Erythroblast (primary cell): ENCODE measurements around the gene PQBP1.
"Not testable (repeated sequence)": the region's sequence is repeated elsewhere in the genome, so short reads cannot be mapped to it uniquely, and the experiment has no call there.

Source experiments
- DNase-seq, 2 experiments: peaks; one replicate each; lab custom pipeline; 2025; lab: John Stamatoyannopoulos, UW
- GATA1 ChIP-seq: IDR thresholded peaks from 2 replicates; pipeline ENCODE4 v1.6.1; 2011; ENCODE audit warnings: low read depth, mild to moderate bottlenecking, control low read depth, low read length, moderate library complexity
- POLR2A ChIP-seq: IDR thresholded peaks from 2 replicates; pipeline ENCODE4 v1.6.1; 2011; ENCODE audit warnings: mild to moderate bottlenecking, low read length

PQBP1 gene, protein sequence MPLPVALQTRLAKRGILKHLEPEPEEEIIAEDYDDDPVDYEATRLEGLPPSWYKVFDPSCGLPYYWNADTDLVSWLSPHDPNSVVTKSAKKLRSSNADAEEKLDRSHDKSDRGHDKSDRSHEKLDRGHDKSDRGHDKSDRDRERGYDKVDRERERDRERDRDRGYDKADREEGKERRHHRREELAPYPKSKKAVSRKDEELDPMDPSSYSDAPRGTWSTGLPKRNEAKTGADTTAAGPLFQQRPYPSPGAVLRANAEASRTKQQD

DNA sequence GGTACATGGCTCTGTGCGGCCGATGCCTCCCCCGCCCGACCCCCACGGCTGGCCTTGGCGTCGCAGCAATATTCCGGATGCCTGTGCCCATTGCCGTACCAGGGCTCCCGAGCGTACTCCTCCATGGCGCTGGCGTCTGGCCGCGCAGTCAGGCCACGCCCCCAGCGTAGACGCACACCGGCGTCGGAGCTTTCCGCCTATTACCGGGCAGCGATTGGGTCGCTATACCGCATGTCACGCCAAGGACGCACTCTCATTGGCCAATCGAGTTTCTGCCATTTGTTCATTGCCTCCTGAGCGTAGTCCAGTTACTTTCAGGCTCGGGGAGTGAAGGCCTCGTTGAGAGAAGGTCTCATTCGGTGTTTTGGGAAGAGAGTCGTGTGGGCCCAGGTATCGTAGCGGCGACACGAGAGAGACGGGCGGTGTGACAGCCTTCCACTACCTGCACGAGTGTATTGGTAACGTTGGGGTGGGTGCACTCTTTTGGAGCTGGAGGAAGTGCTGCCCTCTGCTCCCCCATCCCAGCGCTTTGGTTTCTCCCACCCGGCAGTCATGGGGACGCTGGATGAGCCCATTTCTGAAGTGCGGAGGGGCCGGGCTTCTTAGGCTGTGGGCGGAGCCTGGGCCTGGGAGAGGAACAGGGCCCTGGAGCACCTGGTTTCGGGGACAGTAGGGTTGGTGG is at the start of gene PQBP1, which contains the start of gene TIMM17B:
TSS of gene PQBP1 (plus strand) at position 306 of the 682 bp plus-strand sequence. CDS start 580 bp downstream, outside the sequence.
TSS of gene TIMM17B (minus strand) at position 144 of the 682 bp plus-strand sequence. CDS start at position 125, 19 bp downstream.
- peak; percentile 96 to 97 for DNase-seq
- TF ChIP-seq POLR2A (peak; percentile 94), GATA1 (no peak)

DNA sequence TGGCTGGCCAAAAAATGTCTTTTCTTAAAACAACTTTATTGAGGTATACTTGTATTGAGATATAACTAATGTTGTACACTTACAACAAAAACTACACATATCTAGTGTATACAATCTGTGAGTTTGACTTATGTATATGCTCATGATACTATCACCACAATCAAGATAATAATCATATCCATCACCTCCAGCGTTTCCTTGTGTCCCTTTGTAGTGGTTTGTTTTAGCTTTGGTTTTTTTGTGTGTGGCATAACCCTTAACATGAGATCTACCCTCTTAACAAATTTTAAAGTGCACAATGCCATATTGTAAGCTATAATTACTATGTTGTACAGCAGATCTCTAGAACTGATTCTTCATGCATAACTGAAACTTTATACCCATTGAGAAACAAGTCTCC is 48.9 kb upstream of the PQBP1 start:
- TF ChIP-seq GATA1, result no peak
- no peak for TF ChIP-seq POLR2A
- DNase-seq, result no peak

DNA sequence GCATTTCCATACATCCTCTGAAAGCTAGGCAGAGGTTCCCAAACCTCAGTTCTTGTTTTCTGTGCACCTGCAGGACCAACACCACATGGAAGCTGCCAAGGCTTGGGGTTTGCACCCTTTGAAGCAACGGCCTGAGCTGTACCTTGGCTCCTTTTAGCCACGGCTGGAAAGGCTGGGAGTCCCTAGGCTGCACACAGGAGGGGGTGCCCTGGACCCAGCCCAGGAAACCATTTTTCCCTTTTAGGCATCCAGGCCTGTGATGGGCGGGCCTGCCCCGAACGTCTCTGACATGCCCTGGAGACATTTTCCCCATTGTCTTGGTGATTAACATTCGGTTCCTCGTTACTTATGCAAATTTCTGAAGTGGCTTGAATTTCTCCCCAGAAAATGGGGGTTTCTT is 44.9 kb upstream of the PQBP1 start:
- TF ChIP-seq GATA1 (no peak), POLR2A (no peak)
- no peak for DNase-seq

DNA sequence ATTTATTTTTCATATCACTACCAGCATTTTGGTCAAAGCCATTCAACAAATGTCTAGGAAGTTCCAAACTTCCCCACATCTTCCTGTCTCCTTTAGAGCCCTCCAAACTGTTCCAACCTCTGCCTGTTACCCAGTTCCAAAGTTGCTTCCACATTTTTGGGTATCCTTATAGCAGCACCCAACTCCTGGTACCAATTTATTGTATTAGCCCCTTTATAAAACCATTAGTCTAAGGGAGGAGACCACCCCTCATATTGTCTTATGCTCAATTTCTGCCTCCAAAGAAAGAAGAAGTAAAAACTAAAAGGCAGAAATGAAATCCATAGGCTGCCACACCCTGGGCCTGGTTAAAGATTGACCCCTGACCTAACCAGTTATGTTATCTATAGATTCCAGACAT is 44.2 kb upstream of the PQBP1 start:
- DNase-seq, result not testable (repeated sequence)

DNA sequence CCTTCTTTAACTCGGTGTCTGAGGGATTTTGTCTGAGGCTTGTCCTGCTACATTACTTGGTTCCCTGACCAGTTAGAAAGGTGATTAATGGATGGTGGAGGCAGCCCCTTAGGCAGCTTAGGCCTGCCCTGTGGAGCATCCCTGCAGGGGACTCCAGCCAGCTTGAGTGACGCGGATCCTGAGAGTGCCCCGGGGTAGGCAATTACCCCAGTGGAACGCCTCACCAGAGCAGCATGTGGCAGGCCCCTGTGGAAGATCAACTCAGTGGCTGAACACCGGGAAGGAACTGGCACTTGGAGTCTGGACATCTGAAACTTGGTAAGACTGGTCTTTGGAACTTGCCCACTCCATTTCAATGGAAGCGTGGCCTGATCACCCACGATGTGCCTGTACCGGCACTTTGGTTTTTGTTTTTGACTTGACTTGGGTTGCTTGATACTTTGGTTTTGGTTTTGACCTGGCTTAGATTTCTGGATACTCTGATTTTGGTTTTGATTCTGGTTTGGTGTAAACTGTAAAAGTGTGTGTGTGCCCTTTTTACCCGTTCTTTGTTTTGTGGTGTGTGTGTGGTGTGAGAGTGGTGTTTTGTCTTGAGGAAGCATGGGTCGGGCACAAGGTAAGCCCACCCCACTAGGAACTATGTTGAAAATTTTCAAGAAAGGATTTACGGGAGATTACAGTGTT is 43.5 kb upstream of the PQBP1 start:
- DNase-seq, result not testable (repeated sequence)

DNA sequence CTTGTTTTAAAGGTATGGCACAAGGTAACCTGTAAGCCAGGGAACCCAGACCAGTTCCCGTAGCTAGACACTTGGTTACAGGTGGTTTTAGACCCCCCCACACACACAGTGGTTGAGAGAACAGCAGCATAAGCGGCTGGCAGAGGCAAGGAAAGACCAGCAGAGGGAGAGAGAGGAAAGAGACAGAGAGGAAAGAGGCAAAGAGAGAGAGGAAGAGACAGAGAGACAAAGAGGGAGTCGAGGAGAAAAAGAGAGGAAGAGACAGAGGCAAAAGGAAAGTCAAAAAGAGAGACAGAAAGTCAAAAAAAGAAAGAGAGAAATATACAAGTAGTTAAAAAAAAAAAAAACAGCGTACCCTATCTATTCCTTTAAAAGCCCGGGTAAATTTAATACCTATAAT is 42.8 kb upstream of the PQBP1 start:
- TF ChIP-seq GATA1 (no peak), POLR2A (no peak)
- peak in 1 of 2 experiments; percentile 1 for DNase-seq

DNA sequence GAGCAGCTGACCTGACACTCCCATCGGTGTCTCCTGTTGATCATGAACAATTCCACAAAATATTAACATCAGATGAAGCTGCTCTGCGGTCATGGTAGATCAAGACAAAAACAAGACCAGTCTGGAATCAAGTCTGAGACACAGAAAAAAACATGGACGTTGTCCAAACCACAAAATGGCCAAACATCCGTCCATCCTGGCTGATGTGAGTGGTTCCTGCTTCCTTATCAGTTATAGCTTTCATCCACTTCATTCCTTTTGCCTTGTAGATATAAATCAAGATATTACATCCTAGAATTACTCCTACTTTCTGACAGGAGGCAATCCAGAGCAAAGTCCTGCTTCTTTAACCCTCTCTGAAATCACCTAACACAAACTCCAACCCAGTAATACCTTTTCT is 33.5 kb upstream of the PQBP1 start:
- no peak for TF ChIP-seq POLR2A
- no peak for TF ChIP-seq GATA1
- no peak for DNase-seq

DNA sequence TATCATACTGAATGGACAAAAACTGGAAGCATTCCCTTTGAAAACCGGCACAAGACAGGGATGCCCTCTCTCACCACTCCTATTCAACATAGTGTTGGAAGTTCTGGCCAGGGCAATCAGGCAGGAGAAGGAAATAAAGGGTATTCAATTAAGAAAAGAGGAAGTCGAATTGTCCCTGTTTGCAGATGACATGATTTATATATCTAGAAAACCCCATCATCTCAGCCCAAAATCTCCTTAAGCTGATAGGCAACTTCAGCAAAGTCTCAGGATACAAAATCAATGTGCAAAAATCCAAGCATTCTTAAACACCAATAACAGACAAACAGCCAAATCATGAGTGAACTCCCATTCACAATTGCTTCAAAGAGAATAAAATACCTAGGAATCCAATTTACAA is 25.7 kb upstream of the PQBP1 start:
- DNase-seq, result not testable (repeated sequence)

DNA sequence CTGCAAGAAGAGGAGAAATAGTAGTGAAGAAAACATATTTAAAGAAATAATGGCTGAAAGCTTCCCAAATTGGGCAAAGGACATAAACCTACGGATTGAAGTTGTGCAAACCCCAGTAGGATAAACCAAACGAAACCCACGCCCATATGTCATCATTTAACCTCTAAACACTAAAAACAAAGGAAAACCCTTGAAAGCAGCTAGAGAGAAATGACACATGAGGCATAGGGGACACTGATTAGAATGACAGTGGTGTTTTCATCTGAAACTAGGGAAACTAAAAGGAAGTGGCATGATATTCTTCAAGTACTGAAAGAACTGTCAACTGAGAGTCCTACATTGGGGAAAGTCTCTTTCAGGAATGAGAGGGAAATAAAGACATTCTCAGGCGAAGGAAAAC is 20.8 kb upstream of the PQBP1 start:
- not testable (repeated sequence) for DNase-seq

DNA sequence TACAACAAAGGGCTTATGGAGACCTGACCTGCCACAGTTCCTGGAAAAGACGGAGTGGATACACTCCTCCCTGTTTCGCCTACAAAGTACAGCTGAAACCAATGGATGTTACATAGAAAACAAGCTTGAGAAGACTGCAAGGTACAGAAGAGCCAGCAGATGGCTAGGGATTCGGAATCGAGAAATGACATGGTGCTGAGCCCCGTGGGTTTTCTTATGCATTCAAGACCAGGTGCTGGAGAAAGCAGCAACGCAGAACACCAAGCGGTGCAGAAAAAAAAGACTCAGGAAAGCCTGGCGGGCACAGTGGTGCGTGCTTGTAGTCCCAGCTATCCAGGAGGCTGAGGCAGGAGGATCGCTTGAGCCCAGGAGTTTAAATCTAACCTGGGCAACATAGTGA is 14.0 kb upstream of the PQBP1 start:
- DNase-seq, result no peak

DNA sequence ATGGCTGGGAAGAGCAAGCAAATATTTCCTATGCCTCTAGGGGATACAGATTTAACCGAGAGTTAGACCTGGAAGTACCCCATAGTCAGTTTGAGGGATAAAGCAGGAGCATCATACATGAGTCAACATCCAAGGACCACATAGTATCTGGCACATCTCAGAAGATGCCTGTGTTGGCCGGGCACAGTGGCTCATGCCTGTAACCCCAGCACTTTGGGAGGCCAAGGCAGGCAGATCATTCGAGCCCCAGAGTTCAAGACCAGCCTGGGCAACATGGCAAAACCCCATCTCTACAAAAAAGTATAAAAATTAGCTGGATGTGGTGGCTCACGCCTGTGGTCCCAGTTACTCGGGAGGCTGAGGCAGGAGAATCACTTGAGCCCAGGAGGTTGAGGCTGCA is 11.1 kb upstream of the PQBP1 start:
- DNase-seq, result not testable (repeated sequence)

More for the DNA sequence above, 14.0 kb upstream of the PQBP1 start:
- TF ChIP-seq GATA1 (no peak), POLR2A (no peak)

DNA sequence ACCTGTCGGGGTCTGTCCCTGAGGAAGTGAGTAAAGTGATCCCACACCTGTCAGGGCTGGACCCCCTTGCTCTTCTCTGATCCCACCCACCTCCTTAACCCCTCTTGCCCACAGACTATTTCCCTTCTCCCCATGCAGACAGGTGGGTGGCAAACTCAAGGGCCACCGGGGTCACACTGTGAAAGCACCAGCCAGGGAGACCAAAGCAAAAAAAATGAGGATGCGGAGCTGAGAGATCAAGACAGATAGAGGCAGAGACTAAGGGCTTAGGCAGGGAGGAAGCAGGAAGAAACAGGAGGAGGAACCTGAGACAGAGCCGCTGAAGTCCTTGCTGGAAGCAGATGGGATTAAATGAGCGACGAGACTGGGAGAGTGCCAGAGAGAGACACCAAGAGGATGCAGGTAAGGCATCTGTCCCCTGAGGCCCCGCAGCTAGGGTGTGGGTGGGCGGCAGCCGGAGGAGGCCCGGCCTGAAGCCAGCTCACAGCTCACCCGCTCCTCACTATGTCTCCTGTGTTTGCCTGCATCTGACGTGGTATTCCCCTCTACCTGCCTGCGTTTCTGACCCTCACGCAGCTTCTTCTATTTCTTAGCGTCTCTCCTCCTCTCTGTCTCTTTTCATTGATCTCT is 7.3 kb upstream of the PQBP1 start:
- DNase-seq, result no peak
- TF ChIP-seq POLR2A, result no peak
- TF ChIP-seq GATA1, result no peak

DNA sequence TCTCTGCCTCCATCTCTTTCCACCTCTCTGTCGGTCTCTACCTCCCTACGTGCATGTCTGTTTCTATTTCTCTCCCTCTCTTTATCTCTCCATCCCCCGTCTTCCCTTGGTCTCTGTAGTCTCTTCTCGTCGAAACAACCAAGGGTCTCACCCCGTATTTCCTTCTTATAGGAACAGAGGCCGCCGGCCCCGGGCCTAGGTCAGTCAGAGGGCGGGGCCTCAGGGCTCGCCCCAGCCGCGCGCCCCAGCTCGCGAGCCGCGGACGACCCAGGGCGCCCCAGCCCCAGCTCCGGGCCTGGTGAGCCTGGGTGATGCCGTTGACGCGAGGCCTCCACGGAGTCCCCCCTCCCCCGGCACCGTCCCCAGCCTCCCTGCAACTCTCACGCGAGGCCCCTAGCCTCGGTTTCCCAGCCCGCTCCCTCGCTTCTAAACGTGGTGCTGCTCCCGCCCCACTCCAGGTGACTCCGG is 6.8 kb upstream of the PQBP1 start:
- no peak for DNase-seq
- TF ChIP-seq POLR2A, result no peak
- TF ChIP-seq GATA1, result no peak
